GM12878 (cell line): ENCODE measurements around the gene CCDC18. TPM values are rescaled to one million over a fixed set of nuclear protein-coding genes. Genes with fewer than 3 reads are reported as not detected.

Experiments used
- ATAC-seq: fragments of 200-7000 bp; cut with Tn5 transposase; 3 replicates; pipeline ENCODE4 v1.9.1; 2020; ENCODE audit warnings: mild to moderate bottlenecking, moderate library complexity
- BruUV-seq: library from RNA; stranded (reverse); fragments of 400-500 nt; replicated peaks from 2 replicates; lab custom pipeline; 2021; lab: Mats Ljungman, UMichigan
- CTCF ChIA-PET: fragments of 300-600 bp; sonication (Branson Sonifier 250); formaldehyde crosslinking; extraction: SDS; loops from one replicate; lab custom pipeline; 2021; ENCODE audit warnings: inconsistent platforms; lab: Yijun Ruan, JAX
- POLR2A ChIA-PET: fragments of 350-600 bp; formaldehyde crosslinking; extraction: SDS; loops from one replicate; lab custom pipeline; 2021; ENCODE audit warnings: inconsistent platforms; lab: Charles Lee
- RAD21 ChIA-PET: fragments of 300-600 bp; sonication (Branson Sonifier 250); formaldehyde crosslinking; loops from one replicate; lab custom pipeline; 2023; ENCODE audit warnings: antibody characterized with exemption; ENCODE audit not compliant: unreplicated experiment; lab: Charles Lee
- SMC1A ChIA-PET: fragments of 300-600 bp; sonication (Branson Sonifier 250); formaldehyde crosslinking; loops from one replicate; lab custom pipeline; 2023; ENCODE audit not compliant: unreplicated experiment, uncharacterized antibody; lab: Charles Lee
- DNase-seq: peaks from one replicate; pipeline ENCODE4 v3.0.0-alpha.2; 2011; ENCODE audit warnings: low read depth, low spot score
- FAIRE-seq: peaks from 3 replicates; lab custom pipeline; 2011; peaks lifted over from hg19 to GRCh38; lab: Jason Lieb, UNC
- H2AFZ ChIP-seq: 2 replicates; pipeline ENCODE4 v1.6.0; 2011; ENCODE audit warnings: low read depth, low read length, control low read depth; ENCODE audit not compliant: control insufficient read depth
- H3K27ac ChIP-seq: 2 replicates; pipeline ENCODE4 v1.5.1; 2011; ENCODE audit warnings: control low read depth; ENCODE audit not compliant: control insufficient read depth, insufficient read depth
- H3K27me3 ChIP-seq, 2 experiments: replicated peaks in 1 of 2; 2 replicates each; pipeline versions ENCODE4 v1.6.0 to v1.6.1; 2011; ENCODE audit warnings: low read length in 1 of 2; ENCODE audit not compliant: control insufficient read depth in 2 of 2, insufficient read depth in 2 of 2
- H3K36me3 ChIP-seq, 2 experiments: 2 replicates each; pipeline ENCODE4 v1.5.1; 2011; ENCODE audit warnings: low read length in 1 of 2; ENCODE audit not compliant: control insufficient read depth in 2 of 2, insufficient read depth in 2 of 2
- H3K4me1 ChIP-seq: 2 replicates; pipeline ENCODE4 v1.6.1; 2011; ENCODE audit warnings: mild to moderate bottlenecking, low read length, moderate library complexity, mixed read lengths; ENCODE audit not compliant: control insufficient read depth, insufficient read depth
- H3K4me2 ChIP-seq: 2 replicates; pipeline ENCODE4 v1.6.0; 2011; ENCODE audit warnings: control low read depth; ENCODE audit not compliant: control insufficient read depth, insufficient read depth
- H3K4me3 ChIP-seq: fragments of 200-600 bp; sonication (generic); 2 replicates; pipeline ENCODE4 v1.5.1; 2016
- H3K79me2 ChIP-seq: 2 replicates; pipeline ENCODE4 v1.6.0; 2011; ENCODE audit warnings: low read length; ENCODE audit not compliant: control insufficient read depth, insufficient read depth
- H3K9ac ChIP-seq: 2 replicates; pipeline ENCODE4 v1.8.0; 2011; ENCODE audit warnings: low read length, control low read depth, mixed read lengths; ENCODE audit not compliant: control insufficient read depth, insufficient read depth
- H3K9me3 ChIP-seq: replicated peaks from 3 replicates; pipeline ENCODE4 v1.5.1; 2011; ENCODE audit warnings: mild to moderate bottlenecking, low read length; ENCODE audit not compliant: control insufficient read depth, insufficient read depth
- H4K20me1 ChIP-seq: 2 replicates; pipeline ENCODE4 v1.6.0; 2011; ENCODE audit not compliant: control insufficient read depth, insufficient read depth
- BCL3 ChIP-seq: IDR thresholded peaks from 2 replicates; pipeline ENCODE4 v1.6.1; 2011; ENCODE audit warnings: borderline replicate concordance, low read depth, mild to moderate bottlenecking, moderate library complexity, low read length; ENCODE audit not compliant: insufficient read depth, poor library complexity, severe bottlenecking
- E2F4 ChIP-seq: IDR thresholded peaks from 2 replicates; pipeline ENCODE4 v1.6.1; 2012; ENCODE audit warnings: low read depth, low read length, improper control_type of control experiment
- NRF1 ChIP-seq: conservative IDR thresholded peaks from 2 replicates; pipeline ENCODE4 v1.6.1; 2011; ENCODE audit warnings: mild to moderate bottlenecking, low read depth, low read length, improper control_type of control experiment
- SREBF2 ChIP-seq: IDR thresholded peaks from 2 replicates; pipeline ENCODE4 v1.6.1; 2012; ENCODE audit warnings: mild to moderate bottlenecking, low read length
- STAT3 ChIP-seq: IDR thresholded peaks from 2 replicates; pipeline ENCODE4 v1.6.1; 2011; ENCODE audit warnings: low read depth, low read length, improper control_type of control experiment
- ZNF217 ChIP-seq: fragments of 450-650 bp; IDR thresholded peaks from 2 replicates; pipeline ENCODE4 v1.6.1; 2017; ENCODE audit warnings: antibody characterized with exemption, mild to moderate bottlenecking
- ZZZ3 ChIP-seq: IDR thresholded peaks from 2 replicates; pipeline ENCODE4 v1.6.1; 2011; ENCODE audit warnings: low read depth; ENCODE audit not compliant: control insufficient read depth, insufficient read length
- WGBS: methylation state at CpG from one replicate; pipeline ENCODE4 v1.1.6; 2016; ENCODE audit warnings: low lambda C conversion rate; ENCODE audit not compliant: insufficient replicate concordance, insufficient coverage; ENCODE audit errors: missing lambda C conversion rate; 5-methylcytosine and 5-hydroxymethylcytosine counted together
- in situ Hi-C: fragments of 300-500 bp; cut with MboI; formaldehyde crosslinking; loops from 9 replicates; pipeline ENCODE4 v1.14.3; 2018; ENCODE audit warnings: mixed read lengths
- intact Hi-C: fragments of 100-400 bp; cut with micrococcal nuclease; formaldehyde crosslinking; loops from one replicate; pipeline ENCODE4 v1.14.2; 2022; ENCODE audit not compliant: unreplicated experiment
- polyA plus RNA-seq, 11 experiments: library from polyadenylated mRNA; depleted of rRNA in 4 of 11; unstranded in 6 of 11; stranded (reverse) in 5 of 11; fragments of >200 nt; fragmentation: Nextera tagmentation in 4 of 11; fragmentation: Illumina TruSeq in 1 of 11; extraction: Ambion mirVana in 4 of 11; extraction: Trizol in 1 of 11; gene quantifications; 1 replicate in 1 of 11; 2 replicates in 10 of 11; pipeline versions ENCODE4 v1.2.1 to v1.2.3, GENCODE V29; 2011 to 2016; ENCODE audit warnings: inconsistent platforms in 2 of 11, missing spikeins in 2 of 11, low read depth in 1 of 11
- total RNA-seq, 4 experiments: library from RNA; depleted of rRNA in 3 of 4; stranded (reverse); fragments of >200 nt in 3 of 4; fragmentation: Illumina TruSeq in 1 of 4; extraction: Trizol in 1 of 4; gene quantifications; 2 replicates each; pipeline versions ENCODE4 v1.2.1 to v1.2.3, GENCODE V29; 2013 to 2021

Gene CCDC18
- total and polyA plus RNA-seq, 10 of the 15 experiments (the other 5 are each of a cell fraction or from before 2014, with no cell fraction given), result 15.6 to 34.9 (median 19.5) TPM

- RAD21 ChIA-PET, result interaction anchor here (1.4 to 1.9 kb wide), 2 partner anchors 17 to 29 kb away, joined by 3 to 4 read pairs; no protein-coding TSS in a partner anchor
- BruUV-seq, result no TSS peak
- in situ Hi-C loops (no loop called here), intact Hi-C loops (loop anchor here (10.0 kb wide), 1 partner anchor 337 kb away; the partner anchor contains the start of gene RPL5)
- Histone ChIP-seq H3K27ac (peak overlapping the region; percentile 31; the same call in 1 of the 2 replicates), H3K79me2 (peaks cover 89% of the 10 kb centered on the region), H3K36me3 (peaks cover 2 to 6% of the 10 kb centered on the region in 2 experiments; a peak in 3 of 4 replicates), H2AFZ (no peak overlapping the region), H4K20me1 (no peaks in the 10 kb centered on the region), H3K4me3 (peak overlapping the region; percentile 43), H3K9me3 (peaks cover 18% of the 10 kb centered on the region), H3K4me1 (peaks cover 5% of the 10 kb centered on the region; the same call in 1 of the 2 replicates), H3K9ac (peak overlapping the region; percentile 20; the same call in 1 of the 2 replicates), H3K4me2 (peak overlapping the region; percentile 68), H3K27me3 (no peaks in the 10 kb centered on the region)
- FAIRE-seq (no peak), ATAC-seq (peak; percentile 28), DNase-seq (no peak)
- CTCF ChIA-PET, result interaction anchor here (0.7 to 1.1 kb wide), 3 partner anchors 67 to 122 kb away, joined by 3 read pairs; no protein-coding TSS in a partner anchor
- TF ChIP-seq BCL3, result no peak
- TF ChIP-seq ZZZ3, result no peak
- TF ChIP-seq NRF1, result no peak
- no peak for TF ChIP-seq SREBF2
- TF ChIP-seq ZNF217, result no peak
- no peak for TF ChIP-seq E2F4
- no peak for TF ChIP-seq STAT3
- WGBS, result 97% methylated on average over 1 of the region's 1 CpG
- POLR2A ChIA-PET, result interaction anchor here (0.6 to 3.0 kb wide), 2 partner anchors 10 to 213 kb away, joined by 3 to 11 read pairs; no protein-coding TSS in a partner anchor
- SMC1A ChIA-PET, result interaction anchor here (1.1 to 3.4 kb wide), 4 partner anchors 20 to 91 kb away, joined by 3 to 17 read pairs (median 6); no protein-coding TSS in a partner anchor
Measured at GRCh38 chr1:93171549-93172034, 8.9 kb upstream of the CCDC18 start.
